ENCODE results near the gene ACO1. TPM values are rescaled to one million over a fixed set of nuclear protein-coding genes. Genes with fewer than 3 reads are reported as not detected.

ACO1 gene
- total and polyA plus RNA-seq, 2 donors (not counting 3 experiments of a cell fraction or from before 2014, with no cell fraction given), result 51.6 to 54.1 TPM

GRCh38 chr9:32334916-32335895 lies 49.2 kb upstream of the ACO1 start:
- intact Hi-C loops (cut with micrococcal nuclease), result no loop called here

More at GRCh38 chr9:32334916-32335895, 49.2 kb upstream of the ACO1 start:
- no peak overlapping the region for H3K27ac ChIP-seq (ENCODE audit: insufficient read depth, low read depth, low read length)
- H3K9me1 ChIP-seq (replicated peaks; ENCODE audit: control insufficient read depth, extremely low read depth, insufficient read depth, low read length), result no peaks in the 10 kb centered on the region
- H4K20me1 ChIP-seq (replicated peaks; ENCODE audit: control insufficient read depth, extremely low read depth, insufficient read depth, low read length), result no peaks in the 10 kb centered on the region
- H3K27me3 ChIP-seq (ENCODE audit: control insufficient read depth in 2 of 2, insufficient read depth in 2 of 2, low read length in 2 of 2), result no peaks in the 10 kb centered on the region
- DNase-seq (ENCODE audit: low read depth, low spot score), result no peak
- H2AFZ ChIP-seq (ENCODE audit: low read depth, low read length), result no peak overlapping the region
- ChIA-PET CTCF (no interaction called here), POLR2A (no interaction called here)
- FAIRE-seq, result no peak
- no peaks in the 10 kb centered on the region for H3K4me1 ChIP-seq (ENCODE audit: control insufficient read depth, extremely low read depth, insufficient read depth, low read length)
- BruUV-seq (replicated peaks), result no TSS peak
- H3K36me3 ChIP-seq (ENCODE audit: control insufficient read depth in 2 of 2, extremely low read depth in 1 of 2, insufficient read depth in 2 of 2, low read length in 2 of 2), result no peaks in the 10 kb centered on the region
- no peaks in the 10 kb centered on the region for H3K9me3 ChIP-seq (replicated peaks; ENCODE audit: control insufficient read depth, insufficient read depth, low read length)
- TF ChIP-seq FOS (IDR thresholded peaks at IDR 0.05; ENCODE audit: borderline replicate concordance, insufficient read depth, low read length) (no peak), GATA2 (IDR thresholded peaks at IDR 0.05; ENCODE audit: insufficient read depth, insufficient read length, low read depth, low read length) (no peak), CTCF (IDR thresholded peaks at IDR 0.05; ENCODE audit: extremely low read depth in 1 of 2, insufficient read depth in 1 of 2, low read depth in 1 of 2, low read length in 2 of 2) (no peak), EZH2 (IDR thresholded peaks at IDR 0.05; ENCODE audit: borderline replicate concordance, low read depth, low read length, severe bottlenecking) (no peak), MYC (IDR thresholded peaks at IDR 0.05; ENCODE audit: low read depth, low read length) (no peak), JUN (IDR thresholded peaks at IDR 0.05; ENCODE audit: borderline replicate concordance, insufficient read depth, insufficient read length, low read depth) (no peak), POLR2AphosphoS5 (IDR thresholded peaks at IDR 0.05; ENCODE audit: insufficient read depth, low read depth, low read length) (no peak), POLR2A (IDR thresholded peaks at IDR 0.05; ENCODE audit: low read depth, low read length) (no peak), MAX (IDR thresholded peaks at IDR 0.05; ENCODE audit: insufficient read depth, insufficient read length) (no peak)
- dilution Hi-C loops (cut with MboI; ENCODE audit: extremely low pct_ligation_motif_present, low sequenced_read_pairs), result no loop called here
- H3K79me2 ChIP-seq (ENCODE audit: control insufficient read depth, insufficient read depth, low read length), result no peaks in the 10 kb centered on the region
- no peak overlapping the region for H3K9ac ChIP-seq (replicated peaks; ENCODE audit: extremely low read depth, insufficient read depth, low read length)
- no peak overlapping the region for H3K4me2 ChIP-seq (ENCODE audit: insufficient read depth, low read length)
- no peak overlapping the region for H3K4me3 ChIP-seq (replicated peaks in 1 of 3; ENCODE audit: insufficient read depth in 1 of 3, low read depth in 1 of 3, low read length in 3 of 3)

All from endothelial cell of umbilical vein (primary cell).